GM19238 (cell line): ENCODE data around the gene FAM78B.

Experiments
- DNase-seq: peaks from one replicate; pipeline ENCODE4 v3.0.0; 2011; ENCODE audit warnings: low spot score; ENCODE audit not compliant: insufficient read length

Gene FAM78B

GRCh38 chr1:166069390-166069789 lies 97.4 kb downstream of the FAM78B start:
- no peak for DNase-seq

- DNase-seq = no peak
Measured at GRCh38 chr1:166066107-166066506, 100.7 kb downstream of the FAM78B start.

GRCh38 chr1:166064951-166065350 lies 101.8 kb downstream of the FAM78B start:
- DNase-seq = no peak

GRCh38 chr1:166064313-166064926 lies 102.4 kb downstream of the FAM78B start:
- no peak for DNase-seq

GRCh38 chr1:166063701-166064100 lies 103.1 kb downstream of the FAM78B start:
- no peak for DNase-seq

- DNase-seq = no peak
Measured at GRCh38 chr1:166062421-166063070, 104.3 kb downstream of the FAM78B start.

GRCh38 chr1:166057650-166058049 lies 109.2 kb downstream of the FAM78B start:
- DNase-seq = no peak

GRCh38 chr1:166053395-166053794 lies 113.4 kb downstream of the FAM78B start:
- DNase-seq = no peak

- no peak for DNase-seq
Measured at GRCh38 chr1:166040202-166040997, 126.4 kb downstream of the FAM78B start.

- no peak for DNase-seq
Measured at GRCh38 chr1:166039436-166040201, 127.2 kb downstream of the FAM78B start.

GRCh38 chr1:166036092-166036491 lies 130.7 kb downstream of the FAM78B start:
- DNase-seq = no peak

GRCh38 chr1:166032572-166033371 lies 134.0 kb downstream of the FAM78B start:
- no peak for DNase-seq

- DNase-seq = no peak
Measured at GRCh38 chr1:166031932-166032571, 134.7 kb downstream of the FAM78B start.

- DNase-seq = no peak
Measured at GRCh38 chr1:166029196-166029945, 137.4 kb downstream of the FAM78B start.

GRCh38 chr1:166026555-166026954 lies 140.2 kb downstream of the FAM78B start:
- DNase-seq = no peak

- no peak for DNase-seq
Measured at GRCh38 chr1:166026143-166026542, 140.7 kb downstream of the FAM78B start.

GRCh38 chr1:166020210-166020609 lies 146.6 kb downstream of the FAM78B start:
- DNase-seq = no peak
